SK-N-DZ (cell line): ENCODE results near the gene AP1S3. TPM values are rescaled to one million over a fixed set of nuclear protein-coding genes. Genes with fewer than 3 reads are reported as not detected.
"Not testable (repeated sequence)": the region's sequence is repeated elsewhere in the genome, so short reads cannot be mapped to it uniquely, and the experiment has no call there.

Experiments
- DNase-seq: peaks from one replicate; pipeline ENCODE4 v3.0.0-alpha.2; 2015; ENCODE audit warnings: low spot score
- polyA plus RNA-seq, 2 experiments: library from polyadenylated mRNA; depleted of rRNA; stranded (reverse); fragments of >200 nt; gene quantifications; 2 replicates each; pipeline ENCODE4 v1.2.3, GENCODE V29; 2014

Gene AP1S3
- 0.93 and 1.3 TPM in 2 replicates for polyA plus RNA-seq (2014; cell fraction: cytosol; rRNA removed)
- polyA plus RNA-seq (2014; cell fraction: nucleus; rRNA removed) = 0.47 and 0.91 TPM in 2 replicates

DNA sequence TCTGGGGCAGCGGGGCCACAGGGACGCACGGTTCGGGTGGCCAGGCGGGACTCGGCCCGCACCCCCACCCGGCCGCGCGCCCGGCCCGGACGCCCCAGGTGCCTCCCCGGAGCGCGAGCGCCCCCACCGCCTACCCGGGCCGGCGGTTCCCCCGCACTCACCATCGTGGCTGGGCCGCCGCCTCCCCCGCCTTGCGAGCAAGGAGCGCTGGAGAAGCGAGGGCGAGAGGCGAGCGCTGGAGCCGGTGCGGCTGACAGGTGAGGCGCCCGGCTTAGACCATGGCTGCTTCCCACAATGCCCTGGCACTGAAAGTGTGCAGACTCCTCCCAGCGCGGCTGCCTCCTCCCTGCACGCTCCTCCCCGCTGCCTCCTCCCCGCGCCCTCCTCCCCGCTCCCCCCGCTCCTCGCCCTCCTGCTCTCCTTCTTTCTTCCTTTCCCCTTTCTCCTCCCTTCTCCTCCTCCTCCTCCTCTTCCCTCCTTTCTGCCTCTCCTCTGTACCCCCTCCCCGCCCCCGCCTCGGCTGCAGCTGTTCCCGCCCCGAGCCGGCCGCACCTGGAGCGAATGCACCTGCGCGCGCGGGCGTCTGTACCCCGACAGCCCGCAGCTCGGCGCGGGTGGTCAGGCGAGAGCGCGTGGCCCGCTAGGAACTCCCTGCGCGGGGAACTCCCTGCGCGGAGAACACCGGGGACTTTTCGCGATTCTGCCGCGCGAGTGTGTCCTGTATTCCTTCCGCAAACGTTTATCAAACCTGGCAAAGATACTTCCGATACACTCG lies at the start of gene AP1S3:
Gene AP1S3, minus strand, starts transcription at position 296 of the 775 bp plus-strand sequence. Its CDS starts 132 bp downstream, at position 164.
- DNase-seq = peak; percentile 38

DNA sequence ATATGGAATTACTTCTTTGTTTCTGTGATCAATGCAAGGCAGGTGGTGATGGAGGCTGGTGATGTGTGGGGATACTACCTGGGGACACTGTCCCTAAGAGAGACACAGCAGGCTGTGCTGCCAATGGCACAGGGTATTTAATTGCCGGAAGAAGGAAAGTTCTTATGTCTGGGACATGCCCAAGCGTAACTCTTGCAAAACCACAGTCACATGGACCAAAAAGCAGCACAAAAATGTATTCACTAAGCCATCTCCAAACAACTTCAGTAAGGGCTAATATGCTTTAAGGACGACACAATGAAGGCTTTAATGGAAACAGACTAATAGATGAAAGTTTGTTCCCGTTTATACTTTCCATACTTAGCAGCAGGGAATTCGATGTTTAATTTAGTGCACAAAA lies 49.7 kb upstream of the AP1S3 start:
- DNase-seq = no peak

GRCh38 chr2:223886726-223887125 lies 49.3 kb upstream of the AP1S3 start:
- DNase-seq = no peak

- no peak for DNase-seq
These were observed 47.0 kb upstream of the AP1S3 start for GRCh38 chr2:223884399-223884798.

DNA sequence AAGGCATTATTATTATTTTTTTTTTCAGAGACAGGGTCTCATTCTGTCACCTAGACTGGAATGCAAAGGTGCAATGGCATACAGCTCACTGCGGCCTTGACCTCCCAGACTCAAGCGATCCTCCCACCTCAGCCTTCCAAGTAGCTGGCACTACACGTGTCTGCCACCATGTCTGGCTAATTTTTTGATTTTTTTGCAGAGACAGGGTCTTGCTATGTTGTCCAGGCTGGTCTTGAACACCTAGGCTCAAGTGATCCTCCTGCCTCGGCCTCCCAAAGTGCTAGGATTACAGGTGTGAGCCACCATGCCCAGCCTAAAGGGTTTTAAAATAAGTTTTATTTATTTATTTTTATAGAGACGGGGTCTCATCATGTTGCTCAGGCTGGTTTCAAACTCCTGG lies 45.3 kb upstream of the AP1S3 start:
- DNase-seq = no peak

DNA sequence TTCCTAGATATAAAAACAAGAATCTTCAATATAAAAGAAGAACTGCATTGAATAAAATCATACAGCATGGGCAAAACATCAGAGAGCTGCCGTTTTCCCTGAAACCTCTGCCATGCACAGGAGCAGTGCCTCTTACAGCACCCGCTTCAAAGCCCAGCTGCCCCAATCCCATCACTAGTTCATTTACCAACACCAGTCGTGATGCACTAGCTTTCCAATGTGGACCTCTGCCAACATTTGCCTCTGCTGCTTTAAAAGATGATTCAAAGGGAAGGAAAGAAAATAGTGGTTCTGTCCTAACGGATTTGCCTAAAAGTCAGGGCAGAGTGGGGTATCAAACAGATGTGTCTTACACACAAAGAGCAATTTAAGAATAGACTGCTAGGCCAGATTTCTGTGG lies 43.4 kb upstream of the AP1S3 start:
- DNase-seq = no peak

DNA sequence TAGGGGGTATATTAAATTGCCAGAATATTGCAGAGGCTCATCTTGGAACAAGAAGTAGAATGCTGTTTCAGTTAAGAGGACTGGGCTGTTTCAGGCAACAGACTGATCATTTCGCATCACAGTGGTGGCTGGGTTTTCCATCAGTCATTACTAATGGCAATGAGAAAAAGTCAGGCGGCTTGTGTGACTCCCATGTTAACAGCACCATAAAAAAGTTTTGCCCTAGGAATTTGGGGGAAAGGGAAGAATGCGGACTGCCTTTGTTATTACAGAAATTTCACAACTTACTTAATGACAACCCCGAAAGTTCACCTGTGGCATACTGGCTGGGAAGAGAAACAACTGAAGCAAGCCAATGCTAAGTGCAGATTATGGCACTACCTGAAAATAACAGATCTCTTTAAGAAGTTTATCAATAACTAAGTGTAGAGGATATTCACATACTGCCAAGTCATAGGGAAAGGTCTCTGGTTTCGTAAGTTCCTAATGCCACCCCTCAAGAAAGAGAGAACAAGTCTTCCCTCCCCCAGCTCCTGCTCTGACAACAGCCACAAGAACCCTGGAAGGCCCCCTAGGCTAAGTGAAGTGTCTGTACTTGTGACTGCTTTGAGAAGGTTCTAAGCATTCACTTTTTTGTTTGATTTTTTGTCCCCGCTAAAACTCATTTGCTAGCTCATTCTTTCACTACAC lies 40.5 kb upstream of the AP1S3 start:
- DNase-seq = no peak

GRCh38 chr2:223873672-223874071 lies 36.3 kb upstream of the AP1S3 start:
- no peak for DNase-seq

DNA sequence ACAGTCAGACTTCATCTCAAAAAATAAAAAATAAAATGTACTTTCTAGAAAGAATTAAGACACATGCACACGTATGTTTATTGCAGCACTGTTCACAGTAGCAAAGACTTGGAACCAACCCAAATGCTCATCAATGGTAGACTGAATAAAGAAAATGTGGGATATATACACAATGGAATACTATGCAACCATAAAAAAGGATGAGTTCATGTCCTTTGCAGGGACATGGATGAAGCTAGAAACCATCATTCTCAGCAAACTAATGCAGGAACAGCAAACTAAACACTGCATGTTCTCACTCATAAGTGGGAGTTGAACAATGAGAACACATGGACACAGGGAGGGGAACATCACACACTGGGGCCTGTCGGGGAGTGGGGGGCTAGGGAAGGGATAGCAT lies 35.4 kb upstream of the AP1S3 start:
- not testable (repeated sequence) for DNase-seq

GRCh38 chr2:223871661-223872060 lies 34.3 kb upstream of the AP1S3 start:
- DNase-seq = not testable (repeated sequence)

DNA sequence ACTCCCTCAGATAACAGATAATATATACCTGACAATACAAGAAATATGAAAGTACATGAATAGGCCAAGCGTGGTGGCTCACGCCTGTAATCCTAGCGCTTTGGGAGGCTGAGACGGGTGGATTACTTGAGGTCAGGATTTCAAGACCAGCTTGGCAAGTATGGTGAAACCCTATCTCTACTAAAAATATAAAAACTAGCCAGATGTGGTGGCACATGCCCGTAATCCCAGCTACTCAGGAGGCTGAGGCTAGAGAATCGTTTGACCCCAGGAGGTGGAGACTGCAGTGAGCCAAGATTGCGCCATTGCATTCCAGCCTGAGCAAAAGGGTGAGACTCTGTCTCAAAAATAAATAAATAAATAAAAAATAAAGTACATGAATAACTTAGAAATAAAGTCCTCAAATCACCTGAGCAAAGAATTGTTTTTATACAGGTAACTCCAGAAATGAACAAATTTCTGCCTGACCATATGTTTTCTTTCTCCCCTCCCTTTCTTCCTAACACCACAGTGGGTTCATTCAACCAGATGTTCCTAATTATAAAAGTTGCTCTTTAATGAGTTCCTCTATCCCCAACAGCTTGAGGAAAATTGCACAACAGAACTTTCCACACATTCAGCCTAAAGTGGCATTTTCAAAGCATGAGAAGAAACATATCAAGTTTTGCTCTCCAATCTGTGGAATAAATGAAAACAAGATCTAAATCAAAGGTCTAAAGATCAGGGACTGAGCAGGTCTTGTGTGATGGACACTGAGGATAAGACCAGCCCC lies 33.6 kb upstream of the AP1S3 start:
- no peak for DNase-seq

DNA sequence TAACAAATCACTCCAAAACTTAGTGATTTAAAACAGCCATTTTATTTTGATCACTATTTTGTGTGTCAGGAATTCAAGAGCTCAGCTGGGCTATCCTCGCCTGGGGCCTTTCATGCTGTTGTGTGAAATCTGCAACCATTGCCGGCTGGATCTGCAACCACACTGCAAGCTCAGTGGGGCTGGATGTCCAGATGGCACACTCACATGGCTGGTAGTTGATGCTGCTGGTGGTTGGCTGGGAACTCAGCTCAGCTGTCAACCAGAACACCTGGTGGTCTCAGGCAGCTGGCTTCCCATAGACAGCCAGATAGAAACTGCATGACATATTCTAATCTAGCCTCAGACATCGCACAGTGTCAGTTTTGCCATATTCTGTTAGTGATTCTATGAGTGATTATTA lies 30.6 kb upstream of the AP1S3 start:
- peak; percentile 49 for DNase-seq

DNA sequence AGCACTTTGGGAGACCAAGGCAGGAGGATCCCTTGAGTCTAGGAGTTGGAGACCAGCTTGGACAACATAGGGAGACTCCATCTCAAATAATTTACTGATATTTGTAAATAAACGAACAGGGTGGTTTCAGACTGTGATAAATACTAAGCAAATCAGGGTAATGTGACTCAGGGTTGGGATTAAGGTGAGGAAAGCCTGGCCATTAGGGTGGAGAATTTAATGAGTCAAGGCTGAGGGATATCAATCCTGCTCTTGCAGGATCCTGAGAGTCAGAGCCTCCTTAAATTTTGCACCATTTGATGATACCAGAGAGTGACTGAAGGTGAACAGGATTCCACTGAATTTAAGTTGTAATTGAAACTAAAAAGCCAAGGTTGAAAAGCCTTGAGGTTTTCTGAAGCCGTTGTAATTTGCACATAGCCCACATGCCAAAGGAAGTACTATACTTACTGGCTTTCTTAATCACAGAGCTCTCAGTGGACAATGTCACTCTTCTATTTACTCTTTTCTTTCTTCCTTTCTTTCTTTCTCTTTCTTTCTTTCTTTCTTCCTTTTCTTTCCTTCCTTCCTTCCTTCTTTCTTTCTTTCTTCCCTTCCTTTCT lies 28.6 kb upstream of the AP1S3 start:
- no peak for DNase-seq

GRCh38 chr2:223865124-223865523 lies 27.7 kb upstream of the AP1S3 start:
- DNase-seq = no peak

GRCh38 chr2:223863491-223863890 lies 26.1 kb upstream of the AP1S3 start:
- no peak for DNase-seq

DNA sequence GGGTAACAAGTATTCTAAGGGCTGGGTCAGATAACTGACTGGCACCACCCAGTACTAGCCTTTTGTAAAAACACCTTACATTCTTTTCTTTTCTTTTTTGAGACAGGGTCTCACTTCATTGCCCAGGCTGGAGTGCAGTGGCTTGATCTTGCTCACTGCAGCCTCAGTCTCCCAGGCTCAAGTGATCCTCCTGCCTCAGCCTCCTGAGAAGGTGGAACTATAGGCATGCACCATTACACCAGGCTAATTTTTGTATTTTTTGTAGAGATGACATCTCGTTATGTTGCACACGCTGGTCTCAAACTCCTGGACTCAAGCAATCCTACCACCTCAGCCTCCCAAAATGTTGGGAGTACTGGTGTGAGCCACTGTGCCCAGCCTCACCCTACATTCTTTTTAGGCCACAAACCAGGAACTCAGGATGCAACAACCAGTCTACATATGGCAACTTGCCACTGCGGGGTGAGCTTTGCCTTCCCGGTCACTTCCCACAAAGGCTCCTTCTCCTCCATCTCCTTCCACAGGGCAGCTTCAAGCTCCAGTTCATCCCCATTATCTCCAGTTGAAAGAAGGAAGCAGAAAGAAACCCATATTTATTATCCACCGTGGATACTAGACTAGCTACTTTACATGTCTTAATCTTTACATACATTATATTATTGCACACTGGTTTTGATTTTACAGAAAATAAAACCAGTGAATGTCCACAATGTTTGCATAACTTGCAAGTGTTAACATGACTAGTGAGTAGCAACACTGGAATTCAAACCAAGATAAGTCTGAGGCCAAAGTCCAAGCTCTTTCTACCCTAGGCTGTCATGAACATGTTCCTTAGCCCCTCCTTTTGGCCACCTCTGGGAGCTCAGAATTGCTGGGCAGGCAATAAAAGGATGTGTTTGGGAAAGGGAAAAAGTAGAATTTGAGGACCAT lies 23.7 kb upstream of the AP1S3 start:
- DNase-seq = no peak

DNA sequence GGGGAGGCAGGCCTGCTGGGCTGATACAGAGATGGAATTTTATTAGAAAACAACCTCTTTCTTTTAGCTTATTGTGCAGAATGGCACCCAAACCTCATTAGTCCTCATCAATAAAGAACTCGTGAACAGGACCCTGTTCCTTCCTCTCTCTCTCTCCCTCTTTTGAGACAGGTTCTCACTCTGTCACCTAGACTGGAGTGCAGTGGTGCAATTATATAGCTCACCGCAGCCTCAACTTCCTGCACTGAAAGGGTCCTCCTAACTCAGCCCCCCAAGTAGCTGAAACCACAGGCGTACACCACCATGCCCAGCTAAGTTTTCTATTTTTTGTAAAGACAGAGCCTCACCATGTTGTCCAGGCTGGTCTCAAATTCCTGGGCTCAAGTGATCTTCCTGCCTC lies 21.7 kb upstream of the AP1S3 start:
- DNase-seq = no peak

- DNase-seq = no peak
These were observed 19.2 kb upstream of the AP1S3 start for GRCh38 chr2:223856584-223856983.

GRCh38 chr2:223856021-223856420 lies 18.6 kb upstream of the AP1S3 start:
- no peak for DNase-seq

DNA sequence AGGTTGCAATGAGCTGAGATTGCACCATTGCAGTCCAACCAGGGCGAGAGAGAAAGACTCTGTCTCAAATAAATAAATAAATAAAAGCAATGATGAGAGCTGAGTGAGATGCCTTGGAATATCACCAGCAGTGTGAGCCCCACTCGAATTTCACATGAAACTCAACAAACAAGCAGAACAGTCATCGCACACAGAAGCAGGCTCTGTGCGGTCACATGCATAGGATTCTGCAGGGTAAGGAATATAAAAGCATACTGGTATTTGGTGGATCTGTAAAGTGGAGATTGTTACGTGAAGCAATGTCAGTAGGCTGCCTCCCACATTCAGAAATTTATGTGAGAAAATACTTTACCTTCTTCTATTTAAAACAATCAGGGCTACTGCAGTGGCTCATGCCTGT lies 18.0 kb upstream of the AP1S3 start:
- DNase-seq = no peak

DNA sequence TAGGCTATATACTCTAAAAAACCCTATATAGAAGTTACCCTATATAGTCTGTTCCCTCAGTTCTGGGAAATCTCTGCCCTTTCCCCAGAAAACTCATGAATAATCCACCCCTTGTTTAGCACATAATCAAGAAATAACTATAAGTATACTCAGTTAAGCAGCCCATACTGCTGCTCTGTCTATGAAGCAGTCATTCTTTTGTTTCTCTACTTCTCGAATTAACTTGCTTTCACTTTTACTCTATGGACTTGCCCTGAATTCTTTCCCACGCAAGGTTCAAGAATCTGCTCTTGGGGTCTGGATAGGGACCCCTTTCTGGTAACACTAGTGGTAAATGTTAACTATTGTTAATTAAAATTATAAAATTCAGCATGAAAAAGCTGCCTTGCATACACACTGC lies 17.4 kb upstream of the AP1S3 start:
- no peak for DNase-seq
